ENCODE measurements around the gene KCNQ1. TPM values are rescaled to one million over a fixed set of nuclear protein-coding genes. Genes with fewer than 3 reads are reported as not detected.

Gene KCNQ1
- total and polyA plus RNA-seq, 2 donors (not counting 1 experiment from before 2014, with no cell fraction given), result 21.5 to 28.8 TPM

DNA sequence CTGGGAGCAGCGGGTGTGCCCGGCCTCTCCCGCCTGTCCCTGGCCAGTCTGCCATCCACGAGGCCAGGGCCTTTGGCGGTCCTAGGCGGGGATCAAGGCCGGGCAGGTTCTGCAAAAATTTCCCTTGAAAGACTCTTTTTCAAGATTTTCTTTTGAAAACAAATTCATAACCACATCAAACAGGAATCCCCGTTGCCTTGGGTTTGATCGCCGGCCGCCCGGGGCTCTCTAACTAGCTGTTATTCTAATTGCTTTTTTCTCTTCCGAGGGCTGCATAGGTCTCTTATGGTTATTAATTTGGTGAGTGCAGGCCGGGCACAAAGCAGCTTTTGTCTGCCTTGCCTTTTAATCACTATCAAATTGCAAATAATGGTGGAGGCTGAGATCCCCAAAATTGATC, 398.7 kb downstream of the KCNQ1 start:
- Histone ChIP-seq H3K4me1 (ENCODE audit: control insufficient read depth in 2 of 2, insufficient read depth in 2 of 2, low read length in 2 of 2) (no peaks in the 10 kb centered on the region), H4K20me1 (ENCODE audit: control insufficient read depth, insufficient read depth, low read length, poor library complexity, severe bottlenecking) (no peaks in the 10 kb centered on the region), H3K9me3 (ENCODE audit: control extremely low read depth in 1 of 3, control insufficient read depth in 2 of 3, insufficient read depth in 1 of 3, low read length in 2 of 3) (no peaks in the 10 kb centered on the region), H3K4me2 (replicated peaks; ENCODE audit: low read depth, low read length, poor library complexity, severe bottlenecking) (no peak overlapping the region), H3K36me3 (replicated peaks in 1 of 2; ENCODE audit: control extremely low read depth in 1 of 2, control insufficient read depth in 1 of 2, extremely low read depth in 1 of 2, insufficient read depth in 2 of 2, low read length in 1 of 2) (no peaks in the 10 kb centered on the region), H2AFZ (ENCODE audit: insufficient read depth, low read depth, low read length, poor library complexity, severe bottlenecking) (no peak overlapping the region), H3K79me2 (ENCODE audit: control insufficient read depth, insufficient read depth, low read length) (no peaks in the 10 kb centered on the region), H3K9ac (ENCODE audit: low read length) (no peak overlapping the region), H3K27me3 (replicated peaks in 1 of 4; ENCODE audit: control extremely low read depth in 1 of 4, control insufficient read depth in 3 of 4, insufficient read depth in 4 of 4, low read length in 3 of 4) (no peaks in the 10 kb centered on the region), H3K4me3 (ENCODE audit: control extremely low read depth in 1 of 5, extremely low read depth in 1 of 5, insufficient read depth in 1 of 5, low read depth in 2 of 5, low read length in 4 of 5) (no peak overlapping the region), H3K27ac (ENCODE audit: low read length in 2 of 2) (no peak overlapping the region)
- ChIA-PET POLR2A (no interaction called here), CTCF (no interaction called here)
- intact Hi-C loops (cut with micrococcal nuclease), result no loop called here
- H3K9me3 Mint-ChIP-seq (ENCODE audit: insufficient read depth), result no peaks in the 10 kb centered on the region
- ATAC-seq (ENCODE audit: low read depth), result no peak
- H3K4me1 Mint-ChIP-seq, result no peaks in the 10 kb centered on the region
- TF ChIP-seq, protein P1, sequence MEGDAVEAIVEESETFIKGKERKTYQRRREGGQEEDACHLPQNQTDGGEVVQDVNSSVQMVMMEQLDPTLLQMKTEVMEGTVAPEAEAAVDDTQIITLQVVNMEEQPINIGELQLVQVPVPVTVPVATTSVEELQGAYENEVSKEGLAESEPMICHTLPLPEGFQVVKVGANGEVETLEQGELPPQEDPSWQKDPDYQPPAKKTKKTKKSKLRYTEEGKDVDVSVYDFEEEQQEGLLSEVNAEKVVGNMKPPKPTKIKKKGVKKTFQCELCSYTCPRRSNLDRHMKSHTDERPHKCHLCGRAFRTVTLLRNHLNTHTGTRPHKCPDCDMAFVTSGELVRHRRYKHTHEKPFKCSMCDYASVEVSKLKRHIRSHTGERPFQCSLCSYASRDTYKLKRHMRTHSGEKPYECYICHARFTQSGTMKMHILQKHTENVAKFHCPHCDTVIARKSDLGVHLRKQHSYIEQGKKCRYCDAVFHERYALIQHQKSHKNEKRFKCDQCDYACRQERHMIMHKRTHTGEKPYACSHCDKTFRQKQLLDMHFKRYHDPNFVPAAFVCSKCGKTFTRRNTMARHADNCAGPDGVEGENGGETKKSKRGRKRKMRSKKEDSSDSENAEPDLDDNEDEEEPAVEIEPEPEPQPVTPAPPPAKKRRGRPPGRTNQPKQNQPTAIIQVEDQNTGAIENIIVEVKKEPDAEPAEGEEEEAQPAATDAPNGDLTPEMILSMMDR (IDR thresholded peaks at IDR 0.05), result no peak
- no peak for TF ChIP-seq EZH2 (IDR thresholded peaks at IDR 0.05; ENCODE audit: borderline replicate concordance, insufficient read depth, low read depth, low read length, poor library complexity, severe bottlenecking)
- no peaks in the 10 kb centered on the region for H3K27me3 Mint-ChIP-seq
- no peak overlapping the region for H3K4me3 Mint-ChIP-seq
- WGBS (ENCODE audit: insufficient coverage), result 86% methylated on average over 7 of the region's 14 CpGs
- DNase-seq, result no peak
- no peak overlapping the region for H3K27ac Mint-ChIP-seq

DNA sequence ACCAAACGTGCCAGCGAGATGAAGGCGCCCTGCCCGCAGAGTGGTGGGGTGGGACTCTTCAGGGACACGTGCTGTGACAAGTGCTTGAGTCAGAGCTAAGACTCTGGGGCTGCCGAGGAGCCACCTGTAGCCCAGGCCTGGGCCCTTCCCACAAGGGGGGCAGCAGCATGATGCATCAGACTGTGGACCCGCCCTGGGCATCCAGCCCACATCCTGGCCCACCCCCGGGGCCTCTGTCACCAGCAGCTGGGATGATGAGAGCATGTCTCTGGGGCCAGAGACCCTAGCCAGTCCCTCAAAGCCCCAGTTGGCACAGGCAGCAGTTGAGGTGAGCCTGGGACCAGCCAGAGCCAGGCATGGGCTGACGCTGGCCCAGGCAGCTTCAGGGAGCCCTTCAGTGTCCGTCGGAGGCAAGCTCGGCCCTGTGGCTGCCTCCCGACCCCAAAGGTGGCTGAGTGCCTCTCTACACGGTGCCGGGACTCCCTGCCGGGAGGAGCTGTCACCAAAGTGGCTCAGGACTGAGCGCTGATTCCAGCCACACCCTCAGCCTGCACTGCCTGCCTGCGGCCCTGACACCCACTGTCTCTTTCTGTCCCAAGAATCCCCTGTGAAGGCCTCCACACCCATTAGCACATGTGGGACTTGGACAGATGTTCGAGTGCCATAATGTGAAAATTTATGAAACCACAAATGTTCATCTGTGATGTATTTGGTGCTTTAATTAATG, 399.5 kb downstream of the KCNQ1 start:
- no peak overlapping the region for H3K27ac Mint-ChIP-seq
- CTCF ChIA-PET, result no interaction called here
- Histone ChIP-seq H3K79me2 (ENCODE audit: control insufficient read depth, insufficient read depth, low read length) (no peaks in the 10 kb centered on the region), H4K20me1 (ENCODE audit: control insufficient read depth, insufficient read depth, low read length, poor library complexity, severe bottlenecking) (no peaks in the 10 kb centered on the region), H2AFZ (ENCODE audit: insufficient read depth, low read depth, low read length, poor library complexity, severe bottlenecking) (no peak overlapping the region), H3K4me3 (ENCODE audit: control extremely low read depth in 1 of 5, extremely low read depth in 1 of 5, insufficient read depth in 1 of 5, low read depth in 2 of 5, low read length in 4 of 5) (no peak overlapping the region), H3K36me3 (replicated peaks in 1 of 2; ENCODE audit: control extremely low read depth in 1 of 2, control insufficient read depth in 1 of 2, extremely low read depth in 1 of 2, insufficient read depth in 2 of 2, low read length in 1 of 2) (no peaks in the 10 kb centered on the region), H3K27ac (ENCODE audit: low read length in 2 of 2) (no peak overlapping the region), H3K9me3 (ENCODE audit: control extremely low read depth in 1 of 3, control insufficient read depth in 2 of 3, insufficient read depth in 1 of 3, low read length in 2 of 3) (no peaks in the 10 kb centered on the region), H3K9ac (ENCODE audit: low read length) (no peak overlapping the region), H3K27me3 (replicated peaks in 1 of 4; ENCODE audit: control extremely low read depth in 1 of 4, control insufficient read depth in 3 of 4, insufficient read depth in 4 of 4, low read length in 3 of 4) (no peaks in the 10 kb centered on the region), H3K4me2 (replicated peaks; ENCODE audit: low read depth, low read length, poor library complexity, severe bottlenecking) (no peak overlapping the region), H3K4me1 (ENCODE audit: control insufficient read depth in 2 of 2, insufficient read depth in 2 of 2, low read length in 2 of 2) (no peaks in the 10 kb centered on the region)
- H3K27me3 Mint-ChIP-seq, result no peaks in the 10 kb centered on the region
- no peak for TF ChIP-seq EZH2 (IDR thresholded peaks at IDR 0.05; ENCODE audit: borderline replicate concordance, insufficient read depth, low read depth, low read length, poor library complexity, severe bottlenecking)
- TF ChIP-seq, protein P1 (IDR thresholded peaks at IDR 0.05), result no peak
- H3K9me3 Mint-ChIP-seq (ENCODE audit: insufficient read depth), result no peaks in the 10 kb centered on the region
- ATAC-seq (ENCODE audit: low read depth), result no peak
- no peaks in the 10 kb centered on the region for H3K4me1 Mint-ChIP-seq
- H3K4me3 Mint-ChIP-seq, result no peak overlapping the region
- POLR2A ChIA-PET, result no interaction called here
- intact Hi-C loops (cut with micrococcal nuclease), result no loop called here
- WGBS (ENCODE audit: insufficient coverage), result 84% methylated on average over 18 of the region's 19 CpGs
- DNase-seq, result no peak

Measured in B cell (primary cell).